Measurements from ENCODE around the gene KSR2.
"Not testable (repeated sequence)": the region's sequence is repeated elsewhere in the genome, so short reads cannot be mapped to it uniquely, and the experiment has no call there.

The KSR2 gene

DNA sequence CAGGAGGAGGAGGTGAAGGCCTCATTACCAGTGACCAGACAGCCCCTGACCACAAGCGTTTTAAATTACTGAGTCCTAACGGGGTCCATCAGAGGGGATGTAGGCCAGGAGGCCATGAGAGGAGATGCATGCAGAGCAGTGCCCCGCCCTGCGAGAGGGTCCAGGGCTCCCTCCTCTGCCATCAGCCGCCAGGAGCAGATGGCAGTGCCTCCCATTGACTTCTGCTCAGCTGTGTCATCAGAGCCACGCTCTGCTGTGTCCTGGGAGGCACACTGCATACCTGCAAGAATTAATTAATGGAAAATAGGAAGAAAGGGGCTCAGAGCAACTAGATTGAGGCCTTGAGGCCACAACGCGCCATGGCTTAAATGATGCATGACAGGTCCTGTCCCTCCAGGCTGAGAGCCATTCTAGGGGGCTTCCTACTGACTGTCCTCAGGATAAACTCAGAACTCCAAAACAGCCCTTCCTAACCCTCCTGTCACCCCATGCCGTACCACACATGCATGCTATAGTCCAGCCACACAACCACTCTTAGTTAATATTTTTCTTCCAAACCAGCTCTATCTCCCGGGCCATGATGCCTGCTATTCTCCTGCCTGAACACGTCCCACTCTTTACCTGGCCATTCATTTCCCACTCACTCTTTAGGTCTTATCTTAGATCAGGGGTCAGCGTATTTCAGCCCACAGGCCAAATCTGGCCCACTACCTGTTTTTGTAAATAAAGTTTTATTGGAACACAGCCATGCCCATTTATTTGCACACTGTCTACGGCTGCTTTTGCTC is 235.8 kb downstream of the KSR2 start:
- Histone ChIP-seq H2AFZ (no peak overlapping the region), H3K9ac (no peak overlapping the region), H3K79me2 (no peaks in the 10 kb centered on the region), H3K4me3 (ENCODE audit: low read depth, low read length) (no peak overlapping the region), H3K4me2 (ENCODE audit: low read length) (no peak overlapping the region), H3K27ac (no peak overlapping the region), H3K27me3 (ENCODE audit: control insufficient read depth, insufficient read depth, low read length) (no peaks in the 10 kb centered on the region), H3K4me1 (no peaks in the 10 kb centered on the region), H3K9me3 (ENCODE audit: control insufficient read depth, low read length) (no peaks in the 10 kb centered on the region), H3K36me3 (ENCODE audit: control insufficient read depth, insufficient read depth, low read length) (no peaks in the 10 kb centered on the region)
- TF ChIP-seq, protein P1, sequence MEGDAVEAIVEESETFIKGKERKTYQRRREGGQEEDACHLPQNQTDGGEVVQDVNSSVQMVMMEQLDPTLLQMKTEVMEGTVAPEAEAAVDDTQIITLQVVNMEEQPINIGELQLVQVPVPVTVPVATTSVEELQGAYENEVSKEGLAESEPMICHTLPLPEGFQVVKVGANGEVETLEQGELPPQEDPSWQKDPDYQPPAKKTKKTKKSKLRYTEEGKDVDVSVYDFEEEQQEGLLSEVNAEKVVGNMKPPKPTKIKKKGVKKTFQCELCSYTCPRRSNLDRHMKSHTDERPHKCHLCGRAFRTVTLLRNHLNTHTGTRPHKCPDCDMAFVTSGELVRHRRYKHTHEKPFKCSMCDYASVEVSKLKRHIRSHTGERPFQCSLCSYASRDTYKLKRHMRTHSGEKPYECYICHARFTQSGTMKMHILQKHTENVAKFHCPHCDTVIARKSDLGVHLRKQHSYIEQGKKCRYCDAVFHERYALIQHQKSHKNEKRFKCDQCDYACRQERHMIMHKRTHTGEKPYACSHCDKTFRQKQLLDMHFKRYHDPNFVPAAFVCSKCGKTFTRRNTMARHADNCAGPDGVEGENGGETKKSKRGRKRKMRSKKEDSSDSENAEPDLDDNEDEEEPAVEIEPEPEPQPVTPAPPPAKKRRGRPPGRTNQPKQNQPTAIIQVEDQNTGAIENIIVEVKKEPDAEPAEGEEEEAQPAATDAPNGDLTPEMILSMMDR (IDR thresholded peaks at IDR 0.05), result no peak

DNA sequence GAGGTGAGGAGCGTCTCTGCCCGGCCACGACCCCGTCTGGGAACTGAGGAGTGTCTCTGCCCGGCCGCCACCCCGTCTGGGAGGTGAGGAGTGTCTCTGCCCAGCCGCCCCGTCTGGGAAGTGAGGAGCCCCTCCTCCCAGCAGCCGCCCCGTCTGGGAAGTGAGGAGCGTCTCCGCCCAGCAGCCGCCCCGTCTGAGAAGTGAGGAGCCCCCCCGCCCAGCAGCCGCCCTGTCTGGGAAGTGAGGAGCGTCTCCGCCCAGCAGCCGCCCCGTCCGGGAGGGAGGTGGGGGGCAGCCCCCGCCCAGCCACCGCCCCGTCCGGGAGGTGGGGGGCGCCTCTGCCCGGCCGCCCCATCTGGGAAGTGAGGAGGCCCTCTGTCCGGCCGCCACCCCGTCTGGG is 237.7 kb downstream of the KSR2 start:
- not testable (repeated sequence) for H3K4me2 ChIP-seq (ENCODE audit: low read length); H2AFZ ChIP-seq; H3K27me3 ChIP-seq (ENCODE audit: control insufficient read depth, insufficient read depth, low read length); H3K79me2 ChIP-seq; H3K27ac ChIP-seq; H3K36me3 ChIP-seq (ENCODE audit: control insufficient read depth, insufficient read depth, low read length); H3K4me1 ChIP-seq; H3K9me3 ChIP-seq (ENCODE audit: control insufficient read depth, low read length); H3K9ac ChIP-seq; H3K4me3 ChIP-seq (ENCODE audit: low read depth, low read length)

DNA sequence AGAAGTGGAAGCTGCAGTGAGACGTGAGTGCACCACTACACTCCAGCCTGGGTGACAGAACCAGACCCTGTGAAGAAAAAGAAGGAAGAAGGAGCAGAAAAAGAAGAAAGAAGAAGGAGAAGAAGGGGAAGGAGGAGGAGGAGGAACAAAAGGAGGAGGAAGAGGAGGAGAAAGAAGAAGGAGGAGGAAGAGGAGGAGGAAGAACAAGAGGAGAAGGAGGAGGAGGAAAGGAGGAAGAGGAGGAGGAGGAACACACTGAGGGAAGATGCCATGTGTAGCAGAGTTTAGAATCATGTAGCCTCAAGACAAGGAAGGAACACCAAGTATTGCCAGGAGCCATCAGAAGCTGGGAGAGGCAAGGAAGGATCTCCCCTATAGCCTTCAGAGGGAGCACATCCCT is 241.5 kb downstream of the KSR2 start:
- TF ChIP-seq, protein P1 (IDR thresholded peaks at IDR 0.05), result no peak
- no peaks in the 10 kb centered on the region for H3K9me3 ChIP-seq (ENCODE audit: control insufficient read depth, low read length)
- H3K79me2 ChIP-seq, result no peaks in the 10 kb centered on the region
- no peak overlapping the region for H3K9ac ChIP-seq
- no peak overlapping the region for H3K4me2 ChIP-seq (ENCODE audit: low read length)
- H3K36me3 ChIP-seq (ENCODE audit: control insufficient read depth, insufficient read depth, low read length), result no peaks in the 10 kb centered on the region
- H3K27ac ChIP-seq, result no peak overlapping the region
- H3K4me1 ChIP-seq, result no peaks in the 10 kb centered on the region
- no peaks in the 10 kb centered on the region for H3K27me3 ChIP-seq (ENCODE audit: control insufficient read depth, insufficient read depth, low read length)
- H2AFZ ChIP-seq, result no peak overlapping the region
- H3K4me3 ChIP-seq (ENCODE audit: low read depth, low read length), result no peak overlapping the region

DNA sequence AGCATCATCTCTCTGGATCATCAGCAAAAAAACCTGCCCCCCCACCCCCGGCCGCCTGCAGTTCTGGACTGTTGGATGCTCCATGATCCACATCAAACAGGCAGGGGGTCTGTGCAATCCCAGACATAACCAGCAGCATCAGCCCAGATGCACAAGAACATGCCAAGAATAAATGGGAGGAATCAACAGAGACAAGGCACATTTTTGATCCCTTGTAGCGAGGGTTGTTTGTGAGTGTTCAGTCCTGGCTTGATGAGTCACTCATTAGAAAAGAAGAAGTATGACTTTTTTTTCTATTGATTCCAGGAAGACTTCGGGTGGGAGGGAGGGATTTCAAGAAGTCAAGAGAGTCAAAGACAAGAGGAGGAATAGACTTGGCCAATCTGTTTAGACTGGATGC is 244.2 kb downstream of the KSR2 start:
- no peaks in the 10 kb centered on the region for H3K9me3 ChIP-seq (ENCODE audit: control insufficient read depth, low read length)
- H3K9ac ChIP-seq, result no peak overlapping the region
- H3K4me1 ChIP-seq, result no peaks in the 10 kb centered on the region
- H3K27ac ChIP-seq, result no peak overlapping the region
- H3K4me3 ChIP-seq (ENCODE audit: low read depth, low read length), result no peak overlapping the region
- no peak overlapping the region for H3K4me2 ChIP-seq (ENCODE audit: low read length)
- TF ChIP-seq, protein P1 (IDR thresholded peaks at IDR 0.05), result no peak
- H3K79me2 ChIP-seq, result no peaks in the 10 kb centered on the region
- no peaks in the 10 kb centered on the region for H3K36me3 ChIP-seq (ENCODE audit: control insufficient read depth, insufficient read depth, low read length)
- no peaks in the 10 kb centered on the region for H3K27me3 ChIP-seq (ENCODE audit: control insufficient read depth, insufficient read depth, low read length)
- H2AFZ ChIP-seq, result no peak overlapping the region

DNA sequence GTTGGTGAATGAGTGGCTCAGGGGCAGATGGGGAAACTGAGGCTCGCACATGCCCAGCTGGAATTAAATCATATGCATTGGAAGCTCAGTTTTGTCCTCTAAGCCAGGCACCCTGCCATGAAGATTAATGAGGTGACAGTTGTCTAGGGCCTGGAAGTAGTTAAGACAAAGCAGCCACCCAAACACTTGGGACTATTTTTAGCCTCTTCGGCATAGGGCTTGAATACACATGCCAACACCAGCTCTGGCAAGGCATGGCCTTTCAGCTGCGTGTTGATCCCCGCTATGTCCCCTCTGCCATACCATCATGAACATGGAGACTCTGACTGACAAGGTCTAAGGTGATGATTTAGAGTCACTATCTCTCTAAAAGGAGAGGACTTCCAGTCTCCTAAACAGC is 250.2 kb downstream of the KSR2 start:
- no peak overlapping the region for H3K9ac ChIP-seq
- no peaks in the 10 kb centered on the region for H3K79me2 ChIP-seq
- no peaks in the 10 kb centered on the region for H3K36me3 ChIP-seq (ENCODE audit: control insufficient read depth, insufficient read depth, low read length)
- no peaks in the 10 kb centered on the region for H3K9me3 ChIP-seq (ENCODE audit: control insufficient read depth, low read length)
- no peaks in the 10 kb centered on the region for H3K4me1 ChIP-seq
- no peak overlapping the region for H2AFZ ChIP-seq
- no peaks in the 10 kb centered on the region for H3K27me3 ChIP-seq (ENCODE audit: control insufficient read depth, insufficient read depth, low read length)
- no peak overlapping the region for H3K4me3 ChIP-seq (ENCODE audit: low read depth, low read length)
- H3K4me2 ChIP-seq (ENCODE audit: low read length), result no peak overlapping the region
- no peak overlapping the region for H3K27ac ChIP-seq
- TF ChIP-seq, protein P1 (IDR thresholded peaks at IDR 0.05), result no peak

Measured in parathyroid adenoma (tissue), 2 donors.